Neuron (in vitro differentiated cells): ENCODE data around the gene TSPAN15.

Source experiments
- H2AFZ ChIP-seq: one replicate; pipeline ENCODE4 v1.6.1; 2013; ENCODE audit warnings: low read depth, mild to moderate bottlenecking, inconsistent platforms, low read length, moderate library complexity
- H3K27me3 ChIP-seq: one replicate; pipeline ENCODE4 v1.6.1; 2013; ENCODE audit warnings: low read length; ENCODE audit not compliant: insufficient read depth
- H3K36me3 ChIP-seq: one replicate; pipeline ENCODE4 v1.6.1; 2013; ENCODE audit warnings: low read length; ENCODE audit not compliant: insufficient read depth
- H3K4me1 ChIP-seq: one replicate; pipeline ENCODE4 v1.6.1; 2013; ENCODE audit warnings: low read length; ENCODE audit not compliant: insufficient read depth
- H3K4me3 ChIP-seq: 2 replicates; pipeline ENCODE4 v1.5.1; 2013; ENCODE audit warnings: mild to moderate bottlenecking, low read length, moderate library complexity
- H3K9me3 ChIP-seq: one replicate; pipeline ENCODE4 v1.6.1; 2013; ENCODE audit warnings: low read length

Gene TSPAN15

GRCh38 chr10:69451209-69451783, at the start of gene TSPAN15:
Gene TSPAN15, plus strand, starts transcription at chr10:69451465. Its CDS starts 130 bp downstream, at chr10:69451595.
- H3K4me1 ChIP-seq, result peaks cover 9% of the 10 kb centered on the region

GRCh38 chr10:69402386-69402785, 48.9 kb upstream of the TSPAN15 start:
- peaks cover 15% of the 10 kb centered on the region for H3K36me3 ChIP-seq
- no peak overlapping the region for H2AFZ ChIP-seq
- H3K27me3 ChIP-seq, result no peaks in the 10 kb centered on the region
- H3K9me3 ChIP-seq, result no peaks in the 10 kb centered on the region
- H3K4me3 ChIP-seq, result no peak overlapping the region
- no peaks in the 10 kb centered on the region for H3K4me1 ChIP-seq

More at GRCh38 chr10:69451209-69451783, at the start of gene TSPAN15:
- H2AFZ ChIP-seq, result peak within 1 kb of the TSS; percentile 74
- H3K9me3 ChIP-seq, result no peaks in the 10 kb centered on the region
- H3K36me3 ChIP-seq, result no peaks in the 10 kb centered on the region
- peaks cover 7% of the 10 kb centered on the region for H3K27me3 ChIP-seq
- peak within 1 kb of the TSS; percentile 71 for H3K4me3 ChIP-seq

GRCh38 chr10:69403066-69403465, 48.2 kb upstream of the TSPAN15 start:
- H3K4me3 ChIP-seq, result no peak overlapping the region
- peaks cover 15% of the 10 kb centered on the region for H3K36me3 ChIP-seq
- H3K4me1 ChIP-seq, result no peaks in the 10 kb centered on the region
- no peaks in the 10 kb centered on the region for H3K27me3 ChIP-seq
- H3K9me3 ChIP-seq, result no peaks in the 10 kb centered on the region
- no peak overlapping the region for H2AFZ ChIP-seq

GRCh38 chr10:69403519-69403918, 47.7 kb upstream of the TSPAN15 start:
- H2AFZ ChIP-seq, result no peak overlapping the region
- H3K4me3 ChIP-seq, result no peak overlapping the region
- no peaks in the 10 kb centered on the region for H3K9me3 ChIP-seq
- no peaks in the 10 kb centered on the region for H3K4me1 ChIP-seq
- H3K36me3 ChIP-seq, result peaks cover 15% of the 10 kb centered on the region
- no peaks in the 10 kb centered on the region for H3K27me3 ChIP-seq

GRCh38 chr10:69404786-69405185, 46.5 kb upstream of the TSPAN15 start:
- no peaks in the 10 kb centered on the region for H3K27me3 ChIP-seq
- H3K4me3 ChIP-seq, result no peak overlapping the region
- H3K9me3 ChIP-seq, result no peaks in the 10 kb centered on the region
- peaks cover 12% of the 10 kb centered on the region for H3K36me3 ChIP-seq
- H3K4me1 ChIP-seq, result no peaks in the 10 kb centered on the region
- H2AFZ ChIP-seq, result no peak overlapping the region

- no peaks in the 10 kb centered on the region for H3K27me3 ChIP-seq
- no peaks in the 10 kb centered on the region for H3K9me3 ChIP-seq
- no peaks in the 10 kb centered on the region for H3K4me1 ChIP-seq
- H3K36me3 ChIP-seq, result peaks cover 12% of the 10 kb centered on the region
- H3K4me3 ChIP-seq, result no peak overlapping the region
- no peak overlapping the region for H2AFZ ChIP-seq
Measured at GRCh38 chr10:69405221-69405620, 46.0 kb upstream of the TSPAN15 start.

- Histone ChIP-seq H3K4me1 (no peaks in the 10 kb centered on the region), H3K4me3 (no peak overlapping the region), H2AFZ (no peak overlapping the region), H3K27me3 (no peaks in the 10 kb centered on the region), H3K36me3 (peaks cover 2% of the 10 kb centered on the region), H3K9me3 (no peaks in the 10 kb centered on the region)
Measured at GRCh38 chr10:69406302-69406811, 44.9 kb upstream of the TSPAN15 start.

- no peaks in the 10 kb centered on the region for H3K9me3 ChIP-seq
- no peaks in the 10 kb centered on the region for H3K36me3 ChIP-seq
- no peak overlapping the region for H2AFZ ChIP-seq
- no peaks in the 10 kb centered on the region for H3K27me3 ChIP-seq
- H3K4me1 ChIP-seq, result no peaks in the 10 kb centered on the region
- H3K4me3 ChIP-seq, result no peak overlapping the region
Measured at GRCh38 chr10:69406816-69407580, 44.3 kb upstream of the TSPAN15 start.

GRCh38 chr10:69407621-69408301, 43.5 kb upstream of the TSPAN15 start:
- Histone ChIP-seq H3K36me3 (no peaks in the 10 kb centered on the region), H3K4me3 (no peak overlapping the region), H3K27me3 (no peaks in the 10 kb centered on the region), H2AFZ (no peak overlapping the region), H3K9me3 (no peaks in the 10 kb centered on the region), H3K4me1 (no peaks in the 10 kb centered on the region)

DNA sequence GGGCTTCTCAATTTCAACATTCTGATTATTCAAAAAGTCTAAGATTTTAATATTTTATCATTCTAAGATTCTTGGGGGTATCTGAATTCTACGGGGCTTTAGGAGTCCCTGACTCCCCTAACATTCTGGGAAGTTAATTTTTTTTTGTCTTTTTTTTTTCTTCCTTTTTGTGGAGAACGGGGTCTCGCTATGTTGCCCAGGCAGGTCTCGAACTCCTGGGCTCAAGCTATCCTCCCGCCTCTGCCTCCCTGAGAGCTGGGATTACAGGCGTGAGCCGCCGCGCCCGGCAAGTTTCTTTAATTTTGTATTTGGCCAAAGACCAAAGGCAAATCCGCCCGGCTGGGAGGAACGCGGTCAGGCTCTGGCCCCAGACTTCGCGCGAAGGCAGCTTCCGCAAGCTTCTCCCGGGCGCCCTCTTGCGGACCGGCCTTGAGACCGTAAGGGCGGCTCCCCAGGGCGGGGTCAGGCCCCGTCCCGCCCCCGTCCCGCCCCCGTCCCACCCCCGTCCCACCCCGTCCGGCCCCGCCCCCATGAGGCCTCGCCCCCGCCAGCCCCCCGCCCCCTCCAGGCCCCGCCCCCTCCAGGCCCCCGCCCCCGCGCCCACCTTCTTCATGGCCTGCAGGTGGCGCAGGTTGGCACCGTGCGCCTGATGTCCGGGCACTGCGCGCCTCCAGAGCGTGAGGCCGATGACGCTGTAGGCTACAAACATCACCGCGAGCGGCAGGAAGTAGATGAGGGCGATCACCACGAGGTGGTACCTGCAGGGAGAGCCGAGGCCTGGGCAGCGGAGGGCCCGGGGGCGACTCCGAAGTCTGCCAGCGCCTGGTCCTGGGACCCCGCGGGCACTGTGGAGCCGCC, 42.7 kb upstream of the TSPAN15 start:
- H3K4me3 ChIP-seq, result peak overlapping the region; percentile 2
- H3K27me3 ChIP-seq, result no peaks in the 10 kb centered on the region
- no peaks in the 10 kb centered on the region for H3K4me1 ChIP-seq
- peak overlapping the region; percentile 90 for H2AFZ ChIP-seq
- no peaks in the 10 kb centered on the region for H3K36me3 ChIP-seq
- H3K9me3 ChIP-seq, result no peaks in the 10 kb centered on the region

GRCh38 chr10:69409176-69409495, 42.1 kb upstream of the TSPAN15 start:
- H3K4me3 ChIP-seq, result peak overlapping the region; percentile 2
- H2AFZ ChIP-seq, result peak overlapping the region; percentile 90
- H3K36me3 ChIP-seq, result no peaks in the 10 kb centered on the region
- no peaks in the 10 kb centered on the region for H3K27me3 ChIP-seq
- H3K4me1 ChIP-seq, result no peaks in the 10 kb centered on the region
- H3K9me3 ChIP-seq, result no peaks in the 10 kb centered on the region

DNA sequence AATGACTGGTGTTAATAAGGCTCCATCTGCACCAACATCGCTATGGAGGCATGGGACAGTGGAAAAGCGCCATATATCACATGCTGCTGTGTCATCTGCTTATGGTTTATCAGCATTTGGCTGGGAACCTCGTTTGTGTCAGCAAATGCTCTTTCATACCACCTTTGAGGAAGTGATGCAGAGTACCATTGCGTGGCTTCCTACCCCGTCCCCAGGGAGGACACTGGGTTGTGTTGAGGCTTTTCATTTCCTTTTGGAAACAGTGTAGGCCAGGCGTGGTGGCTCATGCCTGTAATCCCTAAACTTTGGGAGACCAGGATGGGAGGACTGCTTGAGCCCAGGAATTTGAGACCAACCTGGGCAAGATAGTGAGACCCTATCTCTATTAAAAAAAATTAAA, 41.3 kb upstream of the TSPAN15 start:
- Histone ChIP-seq H2AFZ (no peak overlapping the region), H3K4me1 (no peaks in the 10 kb centered on the region), H3K27me3 (peaks cover 3% of the 10 kb centered on the region), H3K4me3 (no peak overlapping the region), H3K36me3 (no peaks in the 10 kb centered on the region), H3K9me3 (no peaks in the 10 kb centered on the region)
